HepG2 (cell line): ENCODE measurements around the gene IRF2. TPM values are rescaled to one million over a fixed set of nuclear protein-coding genes. Genes with fewer than 3 reads are reported as not detected.

Experiments
- ARID3A ChIP-seq: IDR thresholded peaks from 2 replicates; pipeline ENCODE4 v1.6.1; 2012; ENCODE audit warnings: low read depth, low read length, improper control_type of control experiment
- ARID5B ChIP-seq: IDR thresholded peaks from 2 replicates; pipeline ENCODE4 v1.4.0; 2020; ENCODE audit warnings: mild to moderate bottlenecking, missing genetic modification reagents
- CCDC6 ChIP-seq: sonication (generic); formaldehyde crosslinking; IDR thresholded peaks from 2 replicates; pipeline ENCODE4 v1.8.1; 2022; ENCODE audit warnings: mild to moderate bottlenecking, missing genetic modification reagents, moderate library complexity
- CENPX ChIP-seq: sonication (generic); formaldehyde crosslinking; IDR thresholded peaks from 2 replicates; pipeline ENCODE4 v1.9.0; 2021; ENCODE audit warnings: mild to moderate bottlenecking, missing genetic modification reagents, moderate library complexity
- CSRNP1 ChIP-seq: sonication (generic); formaldehyde crosslinking; IDR thresholded peaks from 2 replicates; pipeline ENCODE4 v1.8.1; 2023; ENCODE audit warnings: mild to moderate bottlenecking, missing genetic modification reagents
- DMTF1 ChIP-seq: sonication (generic); formaldehyde crosslinking; IDR thresholded peaks from 2 replicates; pipeline ENCODE4 v1.4.0; 2020; ENCODE audit warnings: mild to moderate bottlenecking, missing genetic modification reagents
- DRAP1 ChIP-seq: IDR thresholded peaks from 2 replicates; pipeline ENCODE4 v1.6.1; 2016; ENCODE audit warnings: missing genetic modification reagents, missing compliant biosample characterization
- FOXC1 ChIP-seq: sonication (generic); formaldehyde crosslinking; IDR thresholded peaks from 2 replicates; pipeline ENCODE4 v1.8.0; 2022; ENCODE audit warnings: mild to moderate bottlenecking, missing genetic modification reagents, borderline replicate concordance
- KDM2A ChIP-seq: sonication (generic); formaldehyde crosslinking; IDR thresholded peaks from 2 replicates; pipeline ENCODE4 v1.4.0; 2020; ENCODE audit warnings: low read depth, missing genetic modification reagents, borderline replicate concordance
- NBN ChIP-seq: fragments of 450-650 bp; conservative IDR thresholded peaks from 2 replicates; pipeline ENCODE4 v1.6.1; 2017
- NFKB2 ChIP-seq: sonication (generic); formaldehyde crosslinking; IDR thresholded peaks from 2 replicates; pipeline ENCODE4 v1.4.0; 2020; ENCODE audit warnings: missing genetic modification reagents, borderline replicate concordance
- PAWR ChIP-seq: sonication (generic); formaldehyde crosslinking; IDR thresholded peaks from 2 replicates; pipeline ENCODE4 v1.4.0; 2020; ENCODE audit warnings: missing genetic modification reagents, mild to moderate bottlenecking, borderline replicate concordance
- RORA ChIP-seq: sonication (generic); formaldehyde crosslinking; IDR thresholded peaks from 2 replicates; pipeline ENCODE4 v1.5.0; 2020; ENCODE audit warnings: mild to moderate bottlenecking, missing genetic modification reagents, moderate library complexity
- SALL1 ChIP-seq: sonication (generic); formaldehyde crosslinking; IDR thresholded peaks from 2 replicates; pipeline ENCODE4 v1.8.0; 2022; ENCODE audit warnings: mild to moderate bottlenecking, missing genetic modification reagents
- SAP130 ChIP-seq: IDR thresholded peaks from 2 replicates; pipeline ENCODE4 v1.6.1; 2016; ENCODE audit warnings: low read depth
- SOX5 ChIP-seq: IDR thresholded peaks from 2 replicates; pipeline ENCODE4 v1.6.1; 2016; ENCODE audit warnings: borderline replicate concordance
- ZNF225 ChIP-seq: sonication (generic); formaldehyde crosslinking; IDR thresholded peaks from 2 replicates; pipeline ENCODE4 v1.4.0; 2020; ENCODE audit warnings: mild to moderate bottlenecking, missing genetic modification reagents
- ZNF350 ChIP-seq: sonication (generic); formaldehyde crosslinking; IDR thresholded peaks from 2 replicates; pipeline ENCODE4 v1.4.0; 2020; ENCODE audit warnings: mild to moderate bottlenecking, low read depth, missing genetic modification reagents, borderline replicate concordance
- ZNF552 ChIP-seq: sonication (generic); formaldehyde crosslinking; IDR thresholded peaks from 2 replicates; pipeline ENCODE4 v1.9.0; 2022; ENCODE audit warnings: missing genetic modification reagents, mild to moderate bottlenecking, borderline replicate concordance
- polyA plus RNA-seq, 8 experiments: library from polyadenylated mRNA; depleted of rRNA in 3 of 8; stranded (reverse) in 7 of 8; unstranded in 1 of 8; fragments of >200 nt; fragmentation: Illumina TruSeq in 4 of 8; extraction: Trizol in 4 of 8; gene quantifications; 2 replicates each; pipeline versions ENCODE4 v1.2.1 to v1.2.3, GENCODE V29; 2011 to 2016; ENCODE audit warnings: low read depth in 4 of 8, missing spikeins in 1 of 8, mixed read lengths in 1 of 8; ENCODE audit not compliant: insufficient read depth in 1 of 8
- total RNA-seq, 5 experiments: library from RNA; depleted of rRNA; stranded (reverse); fragments of >200 nt; fragmentation: Illumina TruSeq; extraction: Trizol; gene quantifications; 2 replicates each; pipeline ENCODE4 v1.2.3, GENCODE V29; 2016; ENCODE audit warnings: low read depth in 1 of 5

Gene IRF2
- total and polyA plus RNA-seq, 2 of the 13 experiments (the other 11 are each of a cell fraction or from before 2014, with no cell fraction given), result 15.5 to 28.8 TPM

- TF ChIP-seq CSRNP1 (CRISPR knock-in tag) (no peak), CENPX (no peak), KDM2A (CRISPR knock-in tag) (0 out of 2 replicates have a peak, but pooled peaks have one; percentile 30), CCDC6 (CRISPR knock-in tag) (peak; percentile 50; the same call in 1 of the 2 replicates), ARID3A (peak; percentile 88), SAP130 (CRISPR knock-in tag) (peak; percentile 97), ZNF552 (CRISPR knock-in tag) (peak; percentile 98; the same call in 1 of the 2 replicates), SOX5 (peak; percentile 81), PAWR (CRISPR knock-in tag) (no peak), SALL1 (CRISPR knock-in tag) (peak; percentile 91), ZNF350 (CRISPR knock-in tag) (peak; percentile 85), FOXC1 (CRISPR knock-in tag) (peak; percentile 62; the same call in 1 of the 2 replicates), NBN (no peak), ARID5B (CRISPR knock-in tag) (peak; percentile 97), NFKB2 (CRISPR knock-in tag) (no peak), RORA (no peak; the same call in 1 of the 2 replicates), ZNF225 (CRISPR knock-in tag) (no peak), DRAP1 (peak; percentile 91), DMTF1 (no peak)
Measured at GRCh38 chr4:184364100-184364921, 110.0 kb downstream of the IRF2 start (continued).
